B cell (primary cell): Measurements from ENCODE around the gene CPLANE1.
"Not testable (repeated sequence)": the region's sequence is repeated elsewhere in the genome, so short reads cannot be mapped to it uniquely, and the experiment has no call there.

Experiments
- CTCF ChIP-seq: fragments of 200-600 bp; IDR thresholded peaks from one replicate; pipeline ENCODE4 v1.8.0; 2022; ENCODE audit warnings: antibody characterized with exemption, mild to moderate bottlenecking
- EZH2 ChIP-seq: IDR thresholded peaks from 2 replicates; pipeline ENCODE4 v1.6.1; 2012; ENCODE audit warnings: borderline replicate concordance, low read depth, mild to moderate bottlenecking, moderate library complexity, low read length; ENCODE audit not compliant: insufficient read depth, poor library complexity, severe bottlenecking

GRCh38 chr5:37099267-37099666 lies 149.9 kb downstream of the CPLANE1 start:
- TF ChIP-seq CTCF, EZH2: not testable (repeated sequence)
